CD8-positive, alpha-beta memory T cell (primary cell): ENCODE data around the gene DNMT3B. TPM values are rescaled to one million over a fixed set of nuclear protein-coding genes. Genes with fewer than 3 reads are reported as not detected.

Experiments used
- CTCF ChIA-PET: fragments of 350-600 bp; sonication (Branson Sonifier 250); formaldehyde crosslinking; loops from one replicate; lab custom pipeline; 2021; ENCODE audit warnings: antibody characterized with exemption; lab: Charles Lee
- POLR2A ChIA-PET: fragments of 350-600 bp; sonication (Branson Sonifier 250); formaldehyde crosslinking; loops from one replicate; lab custom pipeline; 2021; ENCODE audit warnings: antibody characterized with exemption; lab: Charles Lee
- DNase-seq, 5 donors: peaks; one replicate each; pipeline versions ENCODE4 v3.0.0 to v3.0.0-alpha.2; 2020 to 2022; ENCODE audit warnings: mixed read lengths in 1 of 5
- H3K27ac ChIP-seq: one replicate; pipeline ENCODE4 v1.7.0; 2013; ENCODE audit warnings: low read depth, mild to moderate bottlenecking, low read length, moderate library complexity
- H3K27me3 ChIP-seq: 2 replicates; pipeline ENCODE4 v1.7.0; 2013; ENCODE audit warnings: low read length, mild to moderate bottlenecking; ENCODE audit not compliant: insufficient read depth, poor library complexity, severe bottlenecking
- H3K36me3 ChIP-seq: 2 replicates; pipeline ENCODE4 v1.7.0; 2013; ENCODE audit warnings: mild to moderate bottlenecking, low read length, moderate library complexity; ENCODE audit not compliant: insufficient read depth
- H3K4me1 ChIP-seq: 2 replicates; pipeline ENCODE4 v1.7.0; 2013; ENCODE audit warnings: mild to moderate bottlenecking, low read length, moderate library complexity; ENCODE audit not compliant: insufficient read depth
- H3K4me3 ChIP-seq: 2 replicates; pipeline ENCODE4 v1.7.0; 2013; ENCODE audit warnings: mild to moderate bottlenecking, low read length
- H3K9me3 ChIP-seq: 2 replicates; pipeline ENCODE4 v1.7.0; 2013; ENCODE audit warnings: mild to moderate bottlenecking, low read length
- H3K27ac Mint-ChIP-seq, 8 donors: one replicate each; pipeline ENCODE4 v1.8.0; 2020 to 2021; ENCODE audit warnings: mixed read lengths in 8 of 8, mild to moderate bottlenecking in 6 of 8, inconsistent platforms in 3 of 8, moderate library complexity in 3 of 8
- H3K27me3 Mint-ChIP-seq, 2 donors: one replicate each; pipeline ENCODE4 v1.8.0; 2020 to 2021; ENCODE audit warnings: mixed read lengths in 2 of 2, mild to moderate bottlenecking in 1 of 2, moderate library complexity in 1 of 2
- H3K36me3 Mint-ChIP-seq, 3 donors: one replicate each; pipeline ENCODE4 v1.8.0; 2020 to 2021; ENCODE audit warnings: mixed read lengths in 3 of 3, inconsistent platforms in 1 of 3, mild to moderate bottlenecking in 1 of 3
- H3K4me1 Mint-ChIP-seq, 3 donors: one replicate each; pipeline ENCODE4 v1.8.0; 2020 to 2021; ENCODE audit warnings: mixed read lengths in 3 of 3, inconsistent platforms in 1 of 3, mild to moderate bottlenecking in 1 of 3
- H3K4me3 Mint-ChIP-seq, 7 donors: one replicate each; pipeline ENCODE4 v1.8.0; 2020 to 2021; ENCODE audit warnings: mixed read lengths in 7 of 7, mild to moderate bottlenecking in 6 of 7, moderate library complexity in 4 of 7, inconsistent platforms in 2 of 7
- H3K9me3 Mint-ChIP-seq, 5 donors: one replicate each; pipeline ENCODE4 v1.8.0; 2020 to 2022; ENCODE audit warnings: mixed read lengths in 5 of 5, mild to moderate bottlenecking in 3 of 5, moderate library complexity in 2 of 5, inconsistent platforms in 1 of 5
- polyA plus RNA-seq: library from polyadenylated mRNA; unstranded; fragments of 300-500 nt; fragmentation: Illumina TruSeq; gene quantifications from one replicate; pipeline ENCODE4 v1.2.3, GENCODE V29; 2021
- total RNA-seq, 2 experiments: library from RNA; stranded (reverse); gene quantifications; one replicate each; pipeline ENCODE4 v1.2.3, GENCODE V29; 2021

DNMT3B gene
- total and polyA plus RNA-seq, 3 experiments from 2014 or later, result 0.22 to 1.4 (median 1.00) TPM

- Mint-ChIP-seq H3K9me3 (no peaks in the 10 kb centered on the region), H3K27me3 (no peaks in the 10 kb centered on the region), H3K4me3 (peak overlapping the region in 1 of 7 donors; percentile 36), H3K27ac (peak overlapping the region in 6 of 8 donors; percentile 2 to 77 (median 44)), H3K4me1 (peaks cover 45 to 55% (median 53%) of the 10 kb centered on the region in 3 donors), H3K36me3 (peaks cover 16 to 87% (median 36%) of the 10 kb centered on the region in 3 donors)
- DNase-seq, result no peak
- Histone ChIP-seq H3K27ac (no peak overlapping the region), H3K27me3 (no peaks in the 10 kb centered on the region), H3K4me1 (peaks cover 12% of the 10 kb centered on the region), H3K9me3 (no peaks in the 10 kb centered on the region), H3K4me3 (no peak overlapping the region), H3K36me3 (peaks cover 56% of the 10 kb centered on the region)
- POLR2A ChIA-PET, result no interaction called here
- CTCF ChIA-PET, result interaction anchor here (0.9 to 1.9 kb wide), 3 partner anchors 13 to 64 kb away, joined by 3 to 6 read pairs (median 3); no protein-coding TSS in a partner anchor
Observed at GRCh38 chr20:32842688-32843524, 80.7 kb downstream of the DNMT3B start.

- Histone ChIP-seq H3K4me3 (no peak overlapping the region), H3K27me3 (no peaks in the 10 kb centered on the region), H3K36me3 (peaks cover 47% of the 10 kb centered on the region), H3K27ac (no peak overlapping the region), H3K9me3 (no peaks in the 10 kb centered on the region), H3K4me1 (peaks cover 12% of the 10 kb centered on the region)
- Mint-ChIP-seq H3K4me1 (peaks cover 40 to 44% (median 41%) of the 10 kb centered on the region in 3 donors), H3K9me3 (no peaks in the 10 kb centered on the region), H3K27ac (peak overlapping the region in 3 of 8 donors; percentile 17 to 53 (median 35)), H3K4me3 (no peak overlapping the region), H3K36me3 (peaks cover 16 to 87% (median 26%) of the 10 kb centered on the region in 3 donors), H3K27me3 (no peaks in the 10 kb centered on the region)
- POLR2A ChIA-PET, result no interaction called here
- CTCF ChIA-PET, result no interaction called here
- DNase-seq, result no peak
Observed at GRCh38 chr20:32845786-32846185, 83.6 kb downstream of the DNMT3B start.

GRCh38 chr20:32846852-32847251 is 84.7 kb downstream of the DNMT3B start:
- H3K36me3 Mint-ChIP-seq, result peaks cover 16 to 88% (median 22%) of the 10 kb centered on the region in 3 donors
- peaks cover 34 to 40% (median 34%) of the 10 kb centered on the region in 3 donors for H3K4me1 Mint-ChIP-seq
- H3K27ac Mint-ChIP-seq, result peak overlapping the region in 1 of 8 donors; percentile 4

GRCh38 chr20:32847964-32848363 is 85.8 kb downstream of the DNMT3B start:
- ChIA-PET POLR2A (no interaction called here), CTCF (no interaction called here)
- no peaks in the 10 kb centered on the region for H3K9me3 ChIP-seq
- H3K4me3 Mint-ChIP-seq, result no peak overlapping the region
- H3K27me3 Mint-ChIP-seq, result no peaks in the 10 kb centered on the region
- no peak for DNase-seq
- no peaks in the 10 kb centered on the region for H3K27me3 ChIP-seq
- H3K4me3 ChIP-seq, result no peak overlapping the region
- H3K36me3 ChIP-seq, result peaks cover 48% of the 10 kb centered on the region
- no peaks in the 10 kb centered on the region for H3K9me3 Mint-ChIP-seq
- H3K4me1 ChIP-seq, result peaks cover 5% of the 10 kb centered on the region
- H3K36me3 Mint-ChIP-seq, result peaks cover 12 to 89% (median 22%) of the 10 kb centered on the region in 3 donors
- H3K27ac ChIP-seq, result no peak overlapping the region
- H3K4me1 Mint-ChIP-seq, result peaks cover 26 to 34% (median 32%) of the 10 kb centered on the region in 3 donors
- H3K27ac Mint-ChIP-seq, result peak overlapping the region in 2 of 8 donors; percentile 27 to 34

More at GRCh38 chr20:32846852-32847251, 84.7 kb downstream of the DNMT3B start:
- H3K4me3 Mint-ChIP-seq, result no peak overlapping the region
- Histone ChIP-seq H3K27me3 (no peaks in the 10 kb centered on the region), H3K27ac (no peak overlapping the region), H3K4me3 (no peak overlapping the region), H3K36me3 (peaks cover 52% of the 10 kb centered on the region), H3K4me1 (peaks cover 12% of the 10 kb centered on the region), H3K9me3 (no peaks in the 10 kb centered on the region)
- no peak for DNase-seq
- H3K27me3 Mint-ChIP-seq, result no peaks in the 10 kb centered on the region
- CTCF ChIA-PET, result no interaction called here
- POLR2A ChIA-PET, result no interaction called here
- H3K9me3 Mint-ChIP-seq, result no peaks in the 10 kb centered on the region

- ChIA-PET CTCF (no interaction called here), POLR2A (no interaction called here)
- H3K9me3 Mint-ChIP-seq, result no peaks in the 10 kb centered on the region
- Histone ChIP-seq H3K4me1 (peaks cover 5% of the 10 kb centered on the region), H3K27ac (no peak overlapping the region), H3K4me3 (no peak overlapping the region), H3K9me3 (no peaks in the 10 kb centered on the region), H3K36me3 (peaks cover 48% of the 10 kb centered on the region), H3K27me3 (no peaks in the 10 kb centered on the region)
- peaks cover 24 to 28% (median 27%) of the 10 kb centered on the region in 3 donors for H3K4me1 Mint-ChIP-seq
- no peak overlapping the region for H3K4me3 Mint-ChIP-seq
- peak overlapping the region in 3 of 8 donors; percentile 7 to 73 (median 50) for H3K27ac Mint-ChIP-seq
- H3K27me3 Mint-ChIP-seq, result no peaks in the 10 kb centered on the region
- H3K36me3 Mint-ChIP-seq, result peaks cover 12 to 87% (median 20%) of the 10 kb centered on the region in 3 donors
- no peak for DNase-seq
Observed at GRCh38 chr20:32848846-32849245, 86.7 kb downstream of the DNMT3B start.

GRCh38 chr20:32849577-32849976 is 87.4 kb downstream of the DNMT3B start:
- DNase-seq, result no peak
- Mint-ChIP-seq H3K27ac (peak overlapping the region in 2 of 8 donors; percentile 32 to 45), H3K4me3 (no peak overlapping the region), H3K27me3 (no peaks in the 10 kb centered on the region), H3K36me3 (peaks cover 12 to 88% (median 19%) of the 10 kb centered on the region in 3 donors), H3K9me3 (no peaks in the 10 kb centered on the region), H3K4me1 (peaks cover 21 to 26% (median 24%) of the 10 kb centered on the region in 3 donors)
- Histone ChIP-seq H3K36me3 (peaks cover 48% of the 10 kb centered on the region), H3K9me3 (no peaks in the 10 kb centered on the region), H3K27ac (no peak overlapping the region), H3K4me1 (peaks cover 5% of the 10 kb centered on the region), H3K4me3 (no peak overlapping the region), H3K27me3 (no peaks in the 10 kb centered on the region)
- ChIA-PET POLR2A (no interaction called here), CTCF (no interaction called here)

- Mint-ChIP-seq H3K27me3 (no peaks in the 10 kb centered on the region), H3K9me3 (no peaks in the 10 kb centered on the region), H3K27ac (peak overlapping the region; percentile 13 to 80 (median 60)), H3K4me3 (no peak overlapping the region), H3K36me3 (peaks cover 0 to 71% (median 9%) of the 10 kb centered on the region in 3 donors), H3K4me1 (peaks cover 20 to 36% (median 29%) of the 10 kb centered on the region in 3 donors)
- CTCF ChIA-PET, result interaction anchor here (0.7 kb wide), 1 partner anchor 13 kb away, joined by 3 read pairs; no protein-coding TSS in a partner anchor
- H3K4me3 ChIP-seq, result no peak overlapping the region
- H3K27ac ChIP-seq, result no peak overlapping the region
- H3K27me3 ChIP-seq, result no peaks in the 10 kb centered on the region
- no peaks in the 10 kb centered on the region for H3K4me1 ChIP-seq
- no peaks in the 10 kb centered on the region for H3K9me3 ChIP-seq
- DNase-seq, result no peak
- H3K36me3 ChIP-seq, result peaks cover 8% of the 10 kb centered on the region
- POLR2A ChIA-PET, result no interaction called here
Observed at GRCh38 chr20:32855387-32855786, 93.2 kb downstream of the DNMT3B start.

GRCh38 chr20:32858189-32858588 is 96.0 kb downstream of the DNMT3B start:
- Histone ChIP-seq H3K36me3 (no peaks in the 10 kb centered on the region), H3K4me3 (no peak overlapping the region), H3K4me1 (no peaks in the 10 kb centered on the region), H3K9me3 (no peaks in the 10 kb centered on the region), H3K27me3 (no peaks in the 10 kb centered on the region), H3K27ac (no peak overlapping the region)
- POLR2A ChIA-PET, result no interaction called here
- peaks cover 0 to 52% (median 14%) of the 10 kb centered on the region in 3 donors for H3K36me3 Mint-ChIP-seq
- no peaks in the 10 kb centered on the region for H3K27me3 Mint-ChIP-seq
- peak overlapping the region in 7 of 8 donors; percentile 26 to 77 (median 43) for H3K27ac Mint-ChIP-seq
- DNase-seq, result no peak
- CTCF ChIA-PET, result no interaction called here
- no peaks in the 10 kb centered on the region for H3K9me3 Mint-ChIP-seq
- peaks cover 20 to 30% (median 29%) of the 10 kb centered on the region in 3 donors for H3K4me1 Mint-ChIP-seq
- no peak overlapping the region for H3K4me3 Mint-ChIP-seq
